ENCODE results near the gene ZC3H4. TPM values are rescaled to one million over a fixed set of nuclear protein-coding genes. Genes with fewer than 3 reads are reported as not detected.
A peak's percentile ranks its signal among the peaks of the same experiment; 100 is the strongest.
"Not testable (repeated sequence)": the region's sequence is repeated elsewhere in the genome, so short reads cannot be mapped to it uniquely, and the experiment has no call there.

The ZC3H4 gene
- total RNA-seq, 1 donor from 2014 or later: 23.9 TPM

DNA sequence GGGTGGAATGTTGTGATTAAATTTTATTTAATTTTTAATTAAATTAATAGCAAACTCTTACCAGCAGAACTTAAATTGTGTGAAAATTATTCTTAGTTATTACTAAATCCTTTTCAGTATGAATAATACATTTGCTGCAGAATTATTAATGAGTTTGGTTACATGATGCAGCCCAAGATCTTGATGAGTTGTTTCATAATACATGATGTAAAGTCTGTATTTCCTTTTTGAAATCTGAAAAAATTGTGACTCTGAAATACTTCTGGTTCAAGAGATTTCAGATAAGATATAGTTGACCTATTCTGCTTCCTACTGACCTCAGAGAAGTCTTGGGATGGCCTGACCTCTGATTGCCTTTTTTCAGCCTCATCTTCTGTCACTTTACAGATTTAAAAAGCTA lies 28.1 kb upstream of the ZC3H4 start:
- Histone ChIP-seq H3K4me3 (ENCODE audit: low read depth, low read length) (no peak overlapping the region), H3K36me3 (ENCODE audit: control insufficient read depth, insufficient read depth, low read length) (peaks cover 1% of the 10 kb centered on the region), H3K27me3 (ENCODE audit: control insufficient read depth, insufficient read depth, low read length) (no peaks in the 10 kb centered on the region)
- DNase-seq (ENCODE audit: low read depth): no peak
- TF ChIP-seq, protein P1, sequence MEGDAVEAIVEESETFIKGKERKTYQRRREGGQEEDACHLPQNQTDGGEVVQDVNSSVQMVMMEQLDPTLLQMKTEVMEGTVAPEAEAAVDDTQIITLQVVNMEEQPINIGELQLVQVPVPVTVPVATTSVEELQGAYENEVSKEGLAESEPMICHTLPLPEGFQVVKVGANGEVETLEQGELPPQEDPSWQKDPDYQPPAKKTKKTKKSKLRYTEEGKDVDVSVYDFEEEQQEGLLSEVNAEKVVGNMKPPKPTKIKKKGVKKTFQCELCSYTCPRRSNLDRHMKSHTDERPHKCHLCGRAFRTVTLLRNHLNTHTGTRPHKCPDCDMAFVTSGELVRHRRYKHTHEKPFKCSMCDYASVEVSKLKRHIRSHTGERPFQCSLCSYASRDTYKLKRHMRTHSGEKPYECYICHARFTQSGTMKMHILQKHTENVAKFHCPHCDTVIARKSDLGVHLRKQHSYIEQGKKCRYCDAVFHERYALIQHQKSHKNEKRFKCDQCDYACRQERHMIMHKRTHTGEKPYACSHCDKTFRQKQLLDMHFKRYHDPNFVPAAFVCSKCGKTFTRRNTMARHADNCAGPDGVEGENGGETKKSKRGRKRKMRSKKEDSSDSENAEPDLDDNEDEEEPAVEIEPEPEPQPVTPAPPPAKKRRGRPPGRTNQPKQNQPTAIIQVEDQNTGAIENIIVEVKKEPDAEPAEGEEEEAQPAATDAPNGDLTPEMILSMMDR (IDR thresholded peaks at IDR 0.05; ENCODE audit: insufficient read depth, low read length, poor library complexity, severe bottlenecking): no peak

DNA sequence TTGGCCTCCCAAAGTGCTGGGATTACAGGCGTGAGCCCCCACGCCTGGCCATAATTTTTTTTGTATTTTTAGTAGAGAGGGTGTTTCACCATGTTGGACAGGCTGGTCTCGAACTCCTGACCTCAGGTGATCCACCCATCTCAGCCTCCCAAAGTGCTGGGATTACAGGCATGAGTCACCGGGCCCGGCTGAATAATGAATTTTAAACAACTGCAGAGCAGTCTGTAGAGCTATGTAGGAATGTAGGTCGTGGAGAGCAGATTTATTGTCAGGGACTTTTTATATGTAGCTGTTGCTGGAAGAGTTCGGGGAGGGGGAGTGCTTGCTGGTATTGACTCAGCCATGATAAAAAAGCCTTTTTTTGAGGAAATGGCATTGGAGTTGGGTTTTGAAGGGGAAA lies 27.7 kb upstream of the ZC3H4 start:
- not testable (repeated sequence) for H3K27me3 ChIP-seq (ENCODE audit: control insufficient read depth, insufficient read depth, low read length); H3K4me3 ChIP-seq (ENCODE audit: low read depth, low read length); H3K36me3 ChIP-seq (ENCODE audit: control insufficient read depth, insufficient read depth, low read length); DNase-seq (ENCODE audit: low read depth)

DNA sequence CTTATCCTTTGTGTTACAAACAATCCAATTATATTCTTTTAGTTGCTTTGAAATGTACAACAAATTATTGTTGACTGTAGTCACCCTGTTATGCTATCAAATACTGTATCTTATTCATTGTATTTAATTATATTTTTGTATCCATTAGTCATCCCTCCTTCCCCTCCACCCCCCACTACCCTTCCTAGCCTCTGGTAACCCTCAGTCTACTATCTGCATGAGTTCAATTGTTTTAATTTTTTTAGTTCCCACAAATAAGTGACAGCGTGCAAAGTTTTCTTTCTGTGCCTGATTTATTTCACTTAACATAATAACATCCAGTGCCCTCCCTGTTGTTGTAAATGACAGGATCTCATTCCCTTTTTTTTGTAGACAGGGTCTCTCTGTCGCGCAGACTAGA lies 21.6 kb upstream of the ZC3H4 start:
- Histone ChIP-seq H3K27me3 (ENCODE audit: control insufficient read depth, insufficient read depth, low read length) (no peaks in the 10 kb centered on the region), H3K36me3 (ENCODE audit: control insufficient read depth, insufficient read depth, low read length) (peaks cover 2% of the 10 kb centered on the region), H3K4me3 (ENCODE audit: low read depth, low read length) (no peak overlapping the region)
- TF ChIP-seq, protein P1 (IDR thresholded peaks at IDR 0.05; ENCODE audit: insufficient read depth, low read length, poor library complexity, severe bottlenecking): no peak
- no peak for DNase-seq (ENCODE audit: low read depth)

DNA sequence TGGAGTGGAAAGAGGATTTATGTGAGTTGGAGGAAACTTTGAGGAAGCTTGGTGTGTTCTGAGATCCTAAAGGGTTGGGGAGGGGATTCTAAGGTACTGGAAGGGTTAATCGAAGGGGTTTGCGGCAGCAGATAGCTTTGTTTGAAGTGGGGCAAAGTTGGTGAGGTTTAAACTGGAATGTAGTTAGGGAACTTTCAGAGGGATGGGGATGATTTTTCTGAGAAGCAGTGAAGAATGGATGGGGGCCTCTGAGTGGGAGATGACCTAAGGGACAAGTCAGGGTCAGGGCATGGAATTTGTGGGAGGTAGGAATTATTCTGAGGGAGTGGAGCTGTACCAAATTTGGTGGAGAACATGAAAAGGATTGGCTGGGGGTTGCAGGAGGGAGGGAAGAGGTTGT lies 21.0 kb upstream of the ZC3H4 start:
- H3K4me3 ChIP-seq (ENCODE audit: low read depth, low read length): no peak overlapping the region
- DNase-seq (ENCODE audit: low read depth): no peak
- no peaks in the 10 kb centered on the region for H3K27me3 ChIP-seq (ENCODE audit: control insufficient read depth, insufficient read depth, low read length)
- H3K36me3 ChIP-seq (ENCODE audit: control insufficient read depth, insufficient read depth, low read length): peaks cover 2% of the 10 kb centered on the region
- TF ChIP-seq, protein P1 (IDR thresholded peaks at IDR 0.05; ENCODE audit: insufficient read depth, low read length, poor library complexity, severe bottlenecking): no peak

DNA sequence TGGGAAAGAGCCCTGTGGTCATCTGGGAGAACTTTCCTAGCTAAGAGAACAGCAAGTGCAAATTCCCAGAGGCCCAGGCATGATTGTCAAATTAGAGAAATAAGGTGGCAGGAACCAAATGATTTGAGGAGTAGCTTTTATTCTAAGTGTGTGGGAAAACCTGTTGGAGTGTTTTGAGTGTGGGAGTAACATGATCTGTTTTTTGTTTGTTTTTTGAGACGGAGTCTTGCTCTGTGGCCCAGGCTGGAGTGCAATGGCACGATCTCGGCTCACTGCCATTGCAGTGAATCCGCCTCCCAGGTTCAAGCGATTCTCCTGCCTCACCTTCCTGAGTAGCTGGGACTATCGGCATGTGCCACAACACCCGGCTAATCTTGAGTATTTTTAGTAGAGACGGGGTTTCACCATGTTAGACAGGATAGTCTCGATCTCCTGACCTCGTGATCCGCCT lies 19.5 kb upstream of the ZC3H4 start:
- peaks cover 2% of the 10 kb centered on the region for H3K36me3 ChIP-seq (ENCODE audit: control insufficient read depth, insufficient read depth, low read length)
- TF ChIP-seq, protein P1 (IDR thresholded peaks at IDR 0.05; ENCODE audit: insufficient read depth, low read length, poor library complexity, severe bottlenecking): no peak
- H3K4me3 ChIP-seq (ENCODE audit: low read depth, low read length): no peak overlapping the region
- no peak for DNase-seq (ENCODE audit: low read depth)
- no peaks in the 10 kb centered on the region for H3K27me3 ChIP-seq (ENCODE audit: control insufficient read depth, insufficient read depth, low read length)

DNA sequence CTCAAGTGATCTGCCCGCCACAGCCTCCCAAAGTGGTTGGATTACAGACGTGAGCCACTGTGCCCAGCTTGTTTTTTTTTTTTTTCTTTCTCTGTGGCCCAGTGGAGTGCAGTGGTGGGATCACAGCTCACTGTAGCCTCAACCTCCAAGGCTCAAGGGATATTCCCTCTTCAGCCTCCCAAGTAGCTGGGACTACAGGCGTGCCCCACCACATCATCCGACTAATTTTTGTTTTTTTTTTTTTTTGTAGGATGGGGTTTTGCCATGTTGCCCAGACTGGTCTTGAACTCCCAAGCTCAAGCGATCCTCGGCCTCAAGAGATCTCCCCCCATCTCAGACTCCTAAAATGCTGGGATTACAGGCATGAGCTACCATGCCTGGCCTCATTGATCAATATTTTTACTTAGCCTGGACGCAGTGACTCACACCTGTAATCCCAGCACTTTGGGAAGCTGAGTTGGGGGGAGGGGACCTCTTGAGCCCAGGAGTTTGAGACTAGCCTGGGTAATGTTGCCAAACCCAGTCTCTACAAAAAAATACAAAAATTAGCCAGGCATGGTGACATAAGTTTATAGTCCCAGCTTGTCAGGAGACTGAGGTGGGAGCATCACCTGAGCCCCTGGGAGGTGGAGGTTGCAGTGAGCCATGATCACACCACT lies 18.7 kb upstream of the ZC3H4 start:
- H3K27me3 ChIP-seq (ENCODE audit: control insufficient read depth, insufficient read depth, low read length): no peaks in the 10 kb centered on the region
- no peak for DNase-seq (ENCODE audit: low read depth)
- TF ChIP-seq, protein P1 (IDR thresholded peaks at IDR 0.05; ENCODE audit: insufficient read depth, low read length, poor library complexity, severe bottlenecking): no peak
- H3K4me3 ChIP-seq (ENCODE audit: low read depth, low read length): peak overlapping the region; percentile 68
- H3K36me3 ChIP-seq (ENCODE audit: control insufficient read depth, insufficient read depth, low read length): peaks cover 2% of the 10 kb centered on the region

Measured in kidney epithelial cell (primary cell).